ENCODE measurements around the gene CTAGE1.
"Not testable (repeated sequence)": the region's sequence is repeated elsewhere in the genome, so short reads cannot be mapped to it uniquely, and the experiment has no call there.

The CTAGE1 gene

DNA sequence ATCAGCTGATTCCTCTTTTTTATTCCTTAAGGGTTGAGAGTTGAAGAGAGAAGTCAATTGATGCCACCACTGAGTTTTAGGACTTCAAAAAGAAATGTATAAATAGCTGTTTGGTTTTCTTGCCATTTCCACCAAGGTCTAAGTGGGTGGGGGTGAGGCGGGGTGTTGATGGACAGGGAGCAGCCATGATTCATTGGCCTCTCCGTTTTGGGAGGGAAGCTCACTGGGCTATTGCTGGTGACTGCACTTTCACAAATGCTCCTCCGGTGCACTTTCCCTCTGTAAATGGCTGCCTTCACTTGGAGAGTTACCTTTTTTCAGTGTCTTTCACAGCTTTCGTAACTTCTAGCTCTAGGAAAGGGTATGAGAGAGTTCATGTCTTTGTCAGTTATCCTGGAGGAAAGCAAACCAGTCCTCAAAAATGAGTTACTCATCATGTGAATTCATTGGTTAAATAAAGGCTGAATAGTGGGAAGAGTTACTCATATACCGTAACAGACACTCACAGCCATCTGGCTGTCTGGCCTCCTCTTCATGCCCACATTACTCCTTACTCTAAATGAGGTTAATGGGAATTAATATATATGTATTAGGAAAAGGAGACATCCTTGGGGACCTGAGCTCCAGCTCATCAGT is 17.4 kb upstream of the CTAGE1 start:
- no peak for DNase-seq

DNA sequence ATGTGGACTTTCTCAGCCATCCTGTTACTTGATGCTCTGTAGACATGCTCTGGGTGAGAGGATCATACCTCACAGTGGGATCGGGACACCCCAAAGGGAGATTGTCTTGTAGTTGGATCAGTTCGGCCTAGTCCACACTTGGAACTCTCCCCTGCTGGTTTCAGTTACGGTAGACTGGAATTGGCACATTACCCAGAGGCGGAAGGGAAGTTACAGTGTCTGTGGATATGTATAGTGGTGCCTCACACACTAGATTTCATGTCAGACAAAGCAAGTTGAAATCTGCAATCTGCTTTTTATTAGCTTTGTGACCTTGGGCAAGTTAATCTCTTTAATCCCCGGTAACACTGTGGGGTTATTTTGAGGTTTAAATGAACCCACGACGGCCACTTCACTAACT is 16.2 kb upstream of the CTAGE1 start:
- no peak for DNase-seq

DNA sequence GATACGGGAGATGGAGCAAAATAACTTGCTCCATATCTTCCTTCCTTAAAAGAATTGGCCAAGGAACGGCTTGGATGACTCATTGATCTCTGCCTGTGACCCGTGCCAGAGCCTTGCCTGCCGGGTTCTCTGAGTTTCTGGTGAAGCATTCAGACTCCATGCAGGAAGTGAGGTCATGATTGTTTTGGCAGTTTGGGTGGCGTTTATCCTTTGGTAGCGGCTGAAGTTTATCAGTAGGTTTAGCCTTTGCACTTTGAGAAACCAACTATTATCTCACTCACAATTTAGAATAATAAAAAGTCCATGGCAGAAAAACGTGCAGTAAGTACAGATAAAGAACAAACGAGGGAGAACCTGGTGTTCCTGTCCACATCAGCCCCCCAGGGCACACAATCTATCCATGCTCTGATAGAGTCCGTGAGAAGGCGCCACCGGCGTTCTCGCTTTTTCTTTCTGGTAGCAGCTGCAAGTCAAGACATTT is 15.0 kb upstream of the CTAGE1 start:
- DNase-seq = no peak

DNA sequence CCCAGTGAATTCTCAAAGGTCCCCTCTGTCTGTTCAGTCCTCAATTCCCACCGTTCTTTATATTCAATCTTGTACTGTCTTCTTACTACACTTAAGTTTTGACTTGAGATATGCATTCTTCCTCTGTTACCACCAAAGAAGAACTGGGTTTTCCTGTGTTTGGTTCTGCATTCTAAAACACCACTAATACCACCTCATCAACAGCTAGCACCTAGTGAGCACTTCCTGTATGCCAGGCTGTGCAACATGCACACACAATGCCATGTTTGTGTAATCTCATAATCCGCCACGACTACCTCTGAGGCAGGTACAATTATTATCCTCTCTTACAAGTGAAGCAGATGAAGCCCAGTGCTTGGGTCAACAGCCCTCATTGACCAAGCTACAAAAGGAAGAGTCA is 11.8 kb upstream of the CTAGE1 start:
- no peak for DNase-seq

DNA sequence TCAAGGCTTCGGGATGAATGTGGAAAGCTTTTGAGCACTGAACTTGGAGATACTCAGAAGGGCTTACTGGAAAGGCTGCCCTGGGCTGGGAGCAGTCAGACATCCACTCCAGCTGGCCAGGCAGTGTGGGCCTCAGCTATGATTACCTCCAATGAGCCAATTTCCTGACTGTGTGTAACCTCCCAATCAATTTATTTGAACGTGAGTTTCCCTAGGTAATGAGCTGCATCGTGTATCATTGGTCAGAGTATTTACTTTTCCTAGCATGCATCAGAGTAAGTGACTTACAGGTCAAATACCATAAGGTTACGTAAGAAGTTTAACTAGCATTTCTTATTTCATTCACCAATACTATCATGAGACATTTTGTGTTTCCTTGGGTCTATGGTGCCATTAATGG is 11.0 kb upstream of the CTAGE1 start:
- no peak for DNase-seq

DNA sequence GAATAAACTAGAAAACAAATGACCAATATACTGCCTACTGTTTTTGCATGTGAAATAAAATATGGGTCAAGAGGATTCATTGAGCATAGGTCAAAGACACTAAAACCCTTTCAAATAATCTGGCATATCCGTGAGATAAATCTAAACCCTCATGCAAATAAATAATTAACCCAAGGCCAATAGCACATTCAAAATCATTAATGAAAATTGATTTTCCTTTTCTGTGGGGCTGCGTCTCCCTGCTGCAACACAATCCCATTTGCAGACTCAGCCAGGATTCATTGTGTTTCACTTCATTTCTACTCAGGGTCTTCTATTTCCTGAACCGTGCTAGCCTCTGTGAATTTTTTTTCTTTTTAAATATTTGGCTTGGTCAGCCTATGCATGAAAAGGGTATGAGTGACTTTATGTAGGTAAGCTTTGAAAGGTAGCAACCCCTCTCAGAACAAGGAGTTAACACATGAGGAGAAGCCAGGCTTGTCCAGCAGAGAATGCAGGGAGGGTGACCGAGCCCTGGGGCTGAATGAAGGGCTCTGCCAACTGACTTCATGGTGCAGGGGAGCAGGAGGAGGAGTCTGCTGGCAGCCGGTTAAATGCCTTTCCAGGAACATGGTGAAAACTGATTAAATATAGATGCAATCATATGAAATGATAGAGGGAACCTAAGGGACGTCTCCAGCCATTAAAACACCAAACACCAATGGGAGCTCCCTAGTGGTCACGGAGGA is 10.3 kb upstream of the CTAGE1 start:
- no peak for DNase-seq

DNA sequence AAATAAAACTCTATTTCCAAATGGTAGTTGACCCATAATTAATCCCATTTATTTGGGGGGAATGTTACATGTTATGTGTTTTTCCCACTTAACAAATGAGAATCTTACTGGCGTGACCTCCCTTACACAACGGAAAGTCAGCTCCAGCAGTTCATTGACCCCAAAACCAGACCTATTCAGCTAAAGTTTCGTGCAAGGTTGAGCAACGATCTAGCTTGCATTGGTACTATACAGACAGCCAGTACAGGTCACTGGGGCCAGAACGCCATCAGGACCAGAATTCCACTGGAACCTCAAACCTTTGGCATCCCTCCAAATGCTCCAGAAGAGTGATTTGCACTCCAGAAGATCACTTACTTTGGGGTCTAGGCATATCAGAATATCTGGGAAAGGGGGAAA is 6.8 kb upstream of the CTAGE1 start:
- DNase-seq = no peak

DNA sequence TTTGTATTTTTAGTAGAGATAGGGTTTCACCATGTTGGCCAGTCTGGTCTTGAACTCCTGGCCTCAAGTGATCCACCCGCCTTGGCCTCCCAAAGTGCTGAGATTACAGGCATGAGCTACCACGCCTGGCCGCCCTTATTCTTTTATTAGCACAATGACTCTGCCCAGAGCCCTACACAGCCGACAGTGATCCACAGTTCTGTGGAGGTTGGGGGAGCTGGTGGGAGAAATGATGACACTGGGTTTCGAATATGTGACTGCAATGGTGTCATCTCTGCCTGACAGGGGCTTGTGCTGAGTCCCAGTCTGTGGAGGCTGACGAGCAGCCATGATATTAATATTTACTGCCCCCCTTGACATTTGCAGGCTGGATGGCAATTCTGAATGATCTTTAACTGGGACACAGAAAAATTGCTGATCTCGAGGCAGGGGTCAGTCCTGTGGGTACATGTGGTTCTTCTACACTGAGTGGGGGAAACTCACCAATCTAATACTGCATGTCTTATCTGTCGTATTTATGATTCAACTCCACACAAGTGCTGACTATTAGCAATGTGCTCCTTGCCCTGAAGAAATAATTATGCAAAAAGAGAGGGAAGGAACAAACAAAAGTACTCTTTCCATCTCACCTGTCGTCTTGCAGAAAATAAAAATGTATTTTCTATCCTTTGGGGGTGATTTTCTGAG is 6.3 kb upstream of the CTAGE1 start:
- no peak for DNase-seq

DNA sequence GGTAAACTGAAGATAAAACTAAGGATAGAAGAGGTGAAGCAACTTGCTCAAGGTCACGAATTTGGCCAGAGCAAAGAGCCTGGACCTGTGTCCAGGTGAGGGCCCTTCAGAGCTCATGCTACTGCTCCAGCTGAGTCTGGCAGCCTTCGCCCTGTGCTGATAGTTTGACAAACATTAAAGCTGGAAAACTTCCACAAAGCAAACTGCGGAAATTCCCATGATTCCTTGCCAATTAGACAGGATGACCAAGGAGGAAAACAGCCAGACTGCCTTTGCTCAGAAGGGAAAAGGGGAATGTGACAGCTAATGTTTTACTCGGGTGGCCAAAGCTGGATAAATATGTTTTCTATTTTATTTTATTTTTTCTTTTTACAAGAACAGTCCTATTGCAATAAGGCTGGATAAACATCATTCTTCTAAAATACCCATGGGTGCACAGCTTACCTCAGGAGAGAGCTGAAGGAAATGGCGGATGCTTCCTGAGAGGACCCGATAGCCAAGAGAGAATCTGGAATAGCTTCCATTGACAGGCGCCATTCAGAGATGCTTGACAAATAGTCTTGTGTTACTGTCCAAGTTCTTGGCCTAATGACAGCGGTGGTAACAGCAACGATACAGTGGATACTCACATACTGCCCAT is 5.3 kb upstream of the CTAGE1 start:
- no peak for DNase-seq

DNA sequence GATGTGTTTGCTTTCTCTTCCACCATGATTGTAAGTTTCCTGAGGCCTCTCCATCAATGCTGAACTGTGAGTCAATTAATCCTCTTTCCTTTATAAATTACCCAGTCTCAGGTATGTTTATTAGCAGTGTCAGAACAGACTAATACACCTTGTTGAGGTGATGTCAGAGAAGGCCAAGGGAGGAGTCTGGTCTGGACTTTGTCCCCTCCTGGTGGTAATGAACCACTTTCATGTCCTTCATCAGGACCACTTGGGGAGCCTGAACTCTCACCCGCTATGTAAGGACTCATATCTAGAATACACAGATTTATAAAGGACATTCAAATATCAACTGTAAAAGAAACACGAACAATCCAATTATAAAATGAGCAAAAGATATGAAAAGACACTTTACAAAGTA is 2.9 kb upstream of the CTAGE1 start:
- DNase-seq = no peak

DNA sequence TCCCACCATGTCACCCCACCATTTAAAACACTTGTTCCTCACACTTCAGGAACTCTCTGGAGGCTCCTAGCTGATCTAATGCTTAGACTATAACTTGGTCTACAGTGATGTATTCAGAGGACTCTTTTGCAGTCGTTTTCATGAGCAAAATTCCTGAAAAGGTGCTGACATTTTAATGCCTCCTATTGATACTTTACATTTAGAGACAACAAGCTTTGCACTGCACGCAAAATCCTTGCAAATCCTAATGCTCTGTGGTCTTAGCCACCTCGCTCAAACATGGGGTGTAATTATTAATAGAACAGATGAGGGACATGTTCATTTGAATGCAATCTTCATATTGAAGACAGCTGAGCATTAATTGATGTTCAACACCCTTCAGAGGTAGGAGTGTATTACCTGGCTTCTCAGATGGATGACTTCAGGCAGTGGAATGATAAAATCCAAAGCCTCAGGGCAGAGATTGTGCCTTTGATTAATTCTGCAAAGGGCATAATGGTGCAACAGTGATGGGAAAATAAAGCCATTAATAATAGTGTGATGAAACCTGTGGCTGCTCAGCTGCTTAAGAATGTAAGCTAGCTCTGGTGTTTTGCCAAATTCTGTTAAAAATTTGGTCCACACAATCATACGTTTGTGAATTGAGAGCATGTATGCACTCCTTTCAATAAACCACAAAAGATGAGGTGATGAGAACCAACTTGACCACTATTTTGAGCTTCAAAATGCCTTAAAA is 5.4 kb downstream of the CTAGE1 start:
- DNase-seq = no peak

DNA sequence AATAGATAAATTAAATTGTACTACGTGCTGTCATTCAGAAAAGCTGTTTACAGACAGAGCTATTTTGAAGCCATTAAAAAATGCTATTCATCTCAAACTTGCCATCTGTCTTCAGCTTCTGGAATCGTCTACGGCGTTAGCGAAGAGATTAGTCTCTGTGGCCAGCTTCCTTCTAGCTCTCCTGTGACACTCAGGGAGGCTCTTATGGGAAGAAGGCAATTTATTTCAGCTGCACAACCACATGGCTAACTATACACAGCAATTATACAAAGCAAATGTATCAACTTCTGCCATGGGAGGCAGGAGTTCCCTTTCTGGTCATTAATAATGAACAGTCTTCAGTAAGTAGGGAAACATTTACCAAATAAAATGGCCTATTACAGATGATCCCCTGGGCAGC is 6.3 kb downstream of the CTAGE1 start:
- DNase-seq = no peak

DNA sequence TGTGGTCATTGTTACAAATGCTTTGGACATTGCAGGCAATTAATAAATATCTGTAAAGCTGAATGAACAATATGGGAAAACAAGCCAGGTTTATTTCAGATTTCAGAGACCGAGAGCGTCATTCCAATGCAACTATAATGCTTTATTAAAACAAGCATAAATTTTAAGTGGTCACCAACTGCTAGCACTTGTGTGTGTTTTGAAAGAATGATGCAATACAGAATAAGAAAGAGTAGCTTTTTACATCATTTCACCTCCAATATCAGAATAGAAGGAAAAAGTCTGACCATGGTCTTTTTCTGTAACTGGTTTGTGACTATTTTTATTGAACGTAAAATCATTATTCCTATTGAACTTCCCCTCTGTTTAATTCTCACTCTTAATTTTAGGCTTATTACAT is 7.6 kb downstream of the CTAGE1 start:
- no peak for DNase-seq

DNA sequence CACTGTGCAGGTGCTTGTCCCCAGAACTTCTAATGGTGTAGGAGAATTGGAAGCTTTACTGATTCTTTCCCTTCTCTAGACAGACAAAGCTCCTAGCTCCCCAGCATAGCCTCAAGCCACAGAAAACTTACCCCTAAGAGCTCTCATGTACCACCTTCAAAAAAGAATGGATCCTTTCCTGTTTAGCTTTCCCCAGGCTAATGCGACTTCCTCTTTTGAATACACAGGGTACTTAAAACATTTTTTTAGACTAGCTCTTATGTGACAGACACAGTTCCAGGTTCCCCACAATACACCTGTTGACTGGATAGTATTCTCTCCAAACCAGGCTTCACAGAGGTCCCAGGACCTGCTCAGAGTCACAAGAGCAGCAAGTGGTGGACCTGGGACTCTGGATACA is 8.3 kb downstream of the CTAGE1 start:
- DNase-seq = no peak

DNA sequence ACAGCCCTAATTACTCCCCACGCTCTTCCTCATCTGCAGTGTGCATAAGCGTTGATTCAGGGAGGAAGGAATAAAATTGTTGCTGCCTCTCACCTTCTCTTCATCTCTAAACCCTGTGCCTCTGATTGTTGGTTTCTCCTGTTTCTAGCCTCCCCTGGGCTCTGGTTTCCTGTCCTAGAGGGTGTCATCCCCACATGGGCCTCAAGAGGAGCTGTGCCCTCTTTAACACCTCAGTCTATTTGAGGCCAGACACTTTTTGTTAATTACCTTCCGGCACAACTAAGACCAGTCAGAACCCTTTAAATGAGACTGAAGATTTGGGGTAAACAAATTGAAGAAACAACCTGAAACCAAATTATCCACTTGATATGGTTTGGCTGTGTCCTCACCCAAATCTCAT is 9.7 kb downstream of the CTAGE1 start:
- DNase-seq = no peak

DNA sequence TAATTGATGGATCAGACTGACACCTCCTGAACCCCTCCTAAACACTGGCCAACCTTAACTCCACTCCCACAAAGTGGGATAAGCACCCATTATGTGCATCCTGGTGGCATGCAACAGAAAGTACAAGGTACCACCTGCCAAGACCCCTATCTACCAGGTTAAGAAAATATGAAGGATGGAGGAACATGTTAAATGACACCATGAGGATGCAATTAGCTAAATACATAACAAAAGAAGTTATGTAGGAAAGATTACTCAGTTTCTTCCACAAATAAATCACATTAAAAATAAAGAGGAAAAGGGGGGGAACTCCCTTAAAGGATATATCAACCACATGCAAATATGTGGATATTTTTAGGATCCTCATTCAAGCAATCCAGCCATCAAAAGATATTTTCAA is 12.6 kb downstream of the CTAGE1 start:
- DNase-seq = no peak

DNA sequence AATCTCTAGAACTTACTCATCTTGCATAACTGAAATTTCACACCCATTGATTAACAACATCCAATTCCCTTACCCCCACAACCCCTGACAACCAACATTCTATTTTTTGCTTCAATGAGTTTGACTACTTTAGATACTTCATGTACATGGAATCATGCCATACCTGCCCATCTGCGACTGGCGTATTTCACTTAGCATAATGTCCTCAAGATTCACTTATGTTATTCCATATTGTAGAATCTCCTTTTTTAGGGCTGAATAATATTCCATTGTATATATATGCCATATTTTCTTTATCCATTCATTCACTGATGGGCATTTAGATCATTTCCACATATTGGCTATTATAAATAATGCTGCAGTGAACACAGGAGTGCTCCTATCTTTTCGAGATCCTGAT is 13.8 kb downstream of the CTAGE1 start:
- no peak for DNase-seq

DNA sequence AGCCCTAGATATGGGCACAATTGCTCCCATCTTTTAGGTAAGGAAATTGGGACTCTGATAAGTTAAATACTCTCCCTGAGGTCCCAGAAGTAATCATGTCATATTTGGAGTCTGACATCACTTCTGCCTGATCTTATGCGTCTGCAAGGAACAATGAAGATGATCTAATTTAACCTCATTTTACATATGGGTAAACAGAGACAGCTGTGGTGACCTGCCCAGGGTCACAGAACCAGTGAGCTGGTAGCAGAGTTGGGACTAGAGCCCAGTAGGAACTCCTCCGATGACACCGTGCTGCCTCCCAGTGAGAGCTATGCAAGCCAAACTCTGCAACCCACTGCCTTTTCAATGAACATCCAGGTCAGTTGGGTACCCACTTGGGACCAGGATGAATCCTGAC is 17.8 kb downstream of the CTAGE1 start:
- DNase-seq = no peak

DNA sequence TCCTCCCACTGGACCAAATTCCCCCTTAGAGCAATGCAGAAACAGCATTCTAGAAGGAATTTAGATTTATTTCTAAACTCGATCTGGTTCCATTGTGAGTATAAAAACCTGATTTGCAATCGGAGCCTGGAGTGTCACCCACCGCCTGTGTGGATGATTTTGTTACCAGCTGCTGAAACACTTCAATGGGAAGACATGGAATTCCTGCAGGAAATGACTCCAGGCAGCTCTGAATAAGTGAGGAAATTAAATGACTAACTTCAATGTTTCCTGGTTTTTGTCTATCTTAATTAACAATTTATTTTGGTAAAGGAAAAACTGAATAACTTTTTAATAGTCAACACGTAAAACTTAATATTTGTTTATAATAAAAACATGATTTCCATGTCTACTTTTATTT is 19.3 kb downstream of the CTAGE1 start:
- no peak for DNase-seq

DNA sequence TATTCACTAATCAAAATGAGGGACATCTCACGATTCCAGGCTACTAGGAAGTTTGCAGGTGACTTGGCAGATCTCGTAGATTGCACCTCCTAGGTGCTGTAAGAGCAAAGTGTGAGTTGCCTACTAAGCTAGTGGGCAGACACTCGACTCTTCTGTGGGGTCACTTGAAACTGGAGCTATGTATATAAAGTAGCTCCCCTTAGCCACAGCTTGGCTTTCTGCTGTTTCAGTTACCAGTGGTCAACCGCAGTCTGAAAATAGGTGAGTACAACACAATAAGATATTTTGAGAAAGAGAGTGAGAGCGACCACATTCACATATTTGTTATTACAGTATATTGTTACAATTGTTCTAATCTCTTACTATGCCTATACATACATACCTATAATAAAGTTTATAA is 23.3 kb downstream of the CTAGE1 start:
- no peak for DNase-seq

DNA sequence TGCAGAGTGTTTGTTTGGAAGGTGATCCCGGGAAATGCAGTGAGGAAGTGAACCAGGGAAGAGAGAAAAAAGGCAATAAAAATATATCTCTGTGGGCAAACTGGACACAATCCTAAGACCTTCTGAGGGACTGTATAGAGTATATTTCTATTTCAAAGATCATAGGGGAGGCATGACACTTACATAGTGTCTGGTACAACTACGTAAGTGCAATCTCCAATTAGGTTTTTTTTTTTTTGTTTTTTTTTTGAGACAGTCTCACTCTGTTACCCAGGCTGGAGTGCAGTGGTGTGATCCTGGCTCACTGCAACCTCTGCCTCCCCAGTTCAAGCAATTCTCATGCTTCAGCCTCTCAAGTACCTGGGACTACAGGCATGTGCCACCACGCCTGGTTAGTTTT is 24.6 kb downstream of the CTAGE1 start:
- not testable (repeated sequence) for DNase-seq

DNA sequence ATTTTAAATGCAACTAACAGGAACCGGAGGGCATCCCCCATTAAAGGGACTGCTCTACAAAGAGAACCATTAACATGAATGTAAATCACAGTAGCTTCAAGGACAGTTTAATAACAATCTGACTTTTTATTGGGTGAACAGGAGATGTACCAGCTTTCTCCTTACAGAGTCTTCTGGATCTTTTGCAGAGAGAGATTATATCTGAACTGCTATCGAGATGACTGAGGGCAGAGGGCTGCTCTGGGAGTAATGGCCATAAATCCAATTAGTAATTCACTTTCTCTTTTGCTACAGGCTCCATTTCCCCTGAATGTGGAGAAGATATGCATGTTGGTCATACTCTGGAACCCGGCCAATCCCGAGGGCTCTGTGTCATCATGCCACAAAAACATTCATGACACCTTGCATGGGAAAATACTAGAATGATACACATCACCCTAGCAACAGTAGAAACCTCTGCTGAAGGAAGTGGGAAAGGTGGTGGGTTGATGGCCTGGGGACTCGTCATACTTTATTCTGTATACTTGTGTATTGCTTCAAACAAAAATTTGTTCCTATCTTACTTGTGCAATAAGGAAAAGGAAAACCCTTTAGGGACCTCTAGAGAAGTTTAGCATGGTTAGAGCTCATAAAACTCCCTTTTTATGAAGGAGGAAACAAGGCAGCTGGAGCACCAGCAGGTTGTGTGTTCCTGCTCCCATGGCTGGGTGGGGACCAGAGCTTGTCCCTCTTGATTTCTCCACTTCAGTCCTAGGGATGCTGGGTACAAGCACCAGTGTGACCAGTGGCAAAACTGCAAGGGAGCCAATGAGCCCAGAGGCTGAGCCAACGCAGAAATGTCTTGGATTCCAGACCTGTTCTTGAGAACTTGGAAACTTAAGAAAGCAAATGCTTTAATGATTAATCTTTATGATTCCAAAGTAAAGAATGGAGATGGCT is 26.0 kb downstream of the CTAGE1 start:
- DNase-seq = no peak
